ENCODE results near the gene TMEM88. TPM values are rescaled to one million over a fixed set of nuclear protein-coding genes. Genes with fewer than 3 reads are reported as not detected.

Gene TMEM88
- polyA plus RNA-seq, 4 donors, result 3.8 to 17.5 (median 7.3) TPM

DNA sequence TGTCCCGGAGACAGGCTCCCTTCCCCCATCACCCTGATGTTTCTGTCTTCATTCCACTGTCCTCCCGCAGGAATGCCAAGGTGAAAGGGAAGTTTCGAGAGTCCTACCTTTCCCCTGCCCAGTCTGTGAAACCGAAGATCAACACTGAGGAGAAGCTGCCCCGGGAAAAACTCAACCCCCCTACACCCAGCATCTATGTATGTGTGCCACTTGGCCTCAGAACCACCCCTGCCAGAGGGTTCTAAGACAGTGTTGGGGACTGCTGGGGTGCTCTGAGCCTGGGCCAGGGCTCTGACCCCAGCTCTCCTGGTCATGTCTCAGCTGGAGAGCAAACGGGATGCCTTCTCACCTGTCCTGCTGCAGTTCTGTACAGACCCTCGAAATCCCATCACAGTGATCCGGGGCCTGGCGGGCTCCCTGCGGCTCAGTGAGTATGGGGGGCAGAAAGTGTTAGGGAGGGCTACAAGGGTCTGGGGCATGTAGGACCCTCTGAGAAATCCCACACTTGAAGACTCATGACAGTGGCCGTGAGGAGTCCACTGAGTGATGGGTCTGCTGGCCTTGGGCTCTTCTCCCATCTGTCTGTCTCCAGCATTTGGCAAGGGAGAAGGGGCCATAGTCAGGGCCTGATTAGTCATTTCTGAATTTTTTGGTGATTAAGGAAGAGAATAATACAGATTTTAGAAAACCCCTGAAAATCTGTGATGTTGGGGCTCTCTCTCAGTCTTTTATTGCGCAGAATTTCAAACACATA is 4.9 kb upstream of the TMEM88 start:
- Histone ChIP-seq H3K27me3 (ENCODE audit: control insufficient read depth in 3 of 3, insufficient read depth in 3 of 3, low read length in 3 of 3) (no peaks in the 10 kb centered on the region), H3K4me1 (ENCODE audit: control insufficient read depth in 3 of 3, insufficient read depth in 2 of 3, low read depth in 1 of 3, low read length in 2 of 3) (peaks cover 0 to 14% (median 4%) of the 10 kb centered on the region in 3 donors), H3K4me3 (ENCODE audit: low read depth in 1 of 3, low read length in 3 of 3) (no peak overlapping the region), H3K27ac (ENCODE audit: low read depth in 1 of 3, low read length in 2 of 3) (no peak overlapping the region), H3K9me3 (ENCODE audit: control insufficient read depth in 2 of 2, insufficient read depth in 1 of 2, low read depth in 1 of 2, low read length in 1 of 2) (no peaks in the 10 kb centered on the region), H3K36me3 (ENCODE audit: control insufficient read depth in 3 of 3, insufficient read depth in 2 of 3, low read depth in 1 of 3, low read length in 3 of 3) (peaks cover 17 to 93% (median 20%) of the 10 kb centered on the region in 3 donors)
- DNase-seq (no peak), FAIRE-seq (no peak)
- 84 to 87% (median 87%) methylated on average over 12 of the region's 12 CpGs for WGBS, 3 donors

DNA sequence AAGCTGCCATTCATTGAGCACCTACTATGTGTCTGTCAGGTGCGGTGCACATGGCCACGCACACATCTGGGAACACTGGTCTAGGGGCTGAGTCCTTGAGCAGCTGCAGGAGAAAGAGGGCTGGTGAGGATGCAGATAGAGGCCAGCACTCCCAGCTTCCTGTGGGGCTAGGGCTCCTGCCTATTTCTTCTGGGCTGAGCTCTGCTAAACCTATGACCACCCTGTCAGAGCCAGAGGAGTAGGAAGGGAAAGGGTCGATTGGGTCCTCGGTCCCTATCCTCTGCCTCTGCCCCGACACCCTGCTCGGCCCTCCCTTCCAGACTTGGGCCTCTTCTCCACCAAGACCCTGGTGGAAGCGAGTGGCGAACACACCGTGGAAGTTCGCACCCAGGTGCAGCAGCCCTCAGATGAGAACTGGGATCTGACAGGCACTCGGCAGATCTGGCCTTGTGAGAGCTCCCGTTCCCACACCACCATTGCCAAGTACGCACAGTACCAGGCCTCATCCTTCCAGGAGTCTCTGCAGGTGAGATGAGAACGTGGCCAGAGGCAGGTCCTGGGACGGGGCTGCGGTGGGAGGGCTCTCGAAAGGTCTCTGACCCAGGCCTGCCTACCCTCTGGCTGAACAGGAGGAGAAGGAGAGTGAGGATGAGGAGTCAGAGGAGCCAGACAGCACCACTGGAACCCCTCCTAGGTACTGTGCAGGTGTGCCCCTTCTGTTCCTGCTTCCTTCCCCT is 4.0 kb upstream of the TMEM88 start:
- peaks cover 17 to 93% (median 19%) of the 10 kb centered on the region in 3 donors for H3K36me3 ChIP-seq (ENCODE audit: control insufficient read depth in 3 of 3, insufficient read depth in 2 of 3, low read depth in 1 of 3, low read length in 3 of 3)
- no peaks in the 10 kb centered on the region for H3K27me3 ChIP-seq (ENCODE audit: control insufficient read depth in 3 of 3, insufficient read depth in 3 of 3, low read length in 3 of 3)
- no peak overlapping the region for H3K4me3 ChIP-seq (ENCODE audit: low read depth in 1 of 3, low read length in 3 of 3)
- peaks cover 0 to 16% (median 0%) of the 10 kb centered on the region in 3 donors for H3K4me1 ChIP-seq (ENCODE audit: control insufficient read depth in 3 of 3, insufficient read depth in 2 of 3, low read depth in 1 of 3, low read length in 2 of 3)
- no peak for FAIRE-seq
- peak overlapping the region in 1 of 3 donors; percentile 33 for H3K27ac ChIP-seq (ENCODE audit: low read depth in 1 of 3, low read length in 2 of 3)
- DNase-seq, result no peak
- WGBS, 3 donors, result 87 to 89% (median 89%) methylated on average over 17 of the region's 17 CpGs
- H3K9me3 ChIP-seq (ENCODE audit: control insufficient read depth in 2 of 2, insufficient read depth in 1 of 2, low read depth in 1 of 2, low read length in 1 of 2), result no peaks in the 10 kb centered on the region

DNA sequence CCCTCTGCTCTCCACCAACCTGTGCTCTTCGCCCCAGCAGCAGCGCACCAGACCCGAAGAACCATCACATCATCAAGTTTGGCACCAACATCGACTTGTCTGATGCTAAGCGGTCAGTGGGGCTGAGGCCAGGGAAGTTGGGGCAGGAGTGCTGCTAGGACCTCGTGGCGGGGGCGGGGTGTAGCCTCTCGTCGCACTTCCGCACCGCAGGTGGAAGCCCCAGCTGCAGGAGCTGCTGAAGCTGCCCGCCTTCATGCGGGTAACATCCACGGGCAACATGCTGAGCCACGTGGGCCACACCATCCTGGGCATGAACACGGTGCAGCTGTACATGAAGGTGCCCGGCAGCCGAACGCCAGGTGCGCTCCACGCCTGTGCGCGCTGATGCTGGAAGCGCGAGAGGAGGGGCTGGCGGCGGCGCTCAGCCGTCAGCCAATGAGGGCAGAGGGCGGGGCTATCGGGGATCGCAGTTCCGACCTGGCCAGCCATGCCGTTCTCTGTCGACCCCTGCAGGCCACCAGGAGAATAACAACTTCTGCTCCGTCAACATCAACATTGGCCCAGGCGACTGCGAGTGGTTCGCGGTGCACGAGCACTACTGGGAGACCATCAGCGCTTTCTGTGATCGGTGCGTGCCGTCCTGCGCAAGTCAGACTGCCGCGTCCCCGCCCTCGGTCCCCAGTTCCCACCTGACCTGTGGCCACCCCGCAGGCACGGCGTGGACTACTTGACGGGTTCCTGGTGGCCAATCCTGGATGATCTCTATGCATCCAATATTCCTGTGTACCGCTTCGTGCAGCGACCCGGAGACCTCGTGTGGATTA is 3.2 kb upstream of the TMEM88 start:
- Histone ChIP-seq H3K27me3 (ENCODE audit: control insufficient read depth in 3 of 3, insufficient read depth in 3 of 3, low read length in 3 of 3) (no peaks in the 10 kb centered on the region), H3K4me1 (ENCODE audit: control insufficient read depth in 3 of 3, insufficient read depth in 2 of 3, low read depth in 1 of 3, low read length in 2 of 3) (peaks cover 0 to 23% (median 0%) of the 10 kb centered on the region in 3 donors), H3K27ac (ENCODE audit: low read depth in 1 of 3, low read length in 2 of 3) (peak overlapping the region in 1 of 3 donors; percentile 33), H3K4me3 (ENCODE audit: low read depth in 1 of 3, low read length in 3 of 3) (peak overlapping the region in 1 of 3 donors; percentile 5), H3K9me3 (ENCODE audit: control insufficient read depth in 2 of 2, insufficient read depth in 1 of 2, low read depth in 1 of 2, low read length in 1 of 2) (no peaks in the 10 kb centered on the region), H3K36me3 (ENCODE audit: control insufficient read depth in 3 of 3, insufficient read depth in 2 of 3, low read depth in 1 of 3, low read length in 3 of 3) (peaks cover 12 to 87% (median 13%) of the 10 kb centered on the region in 3 donors)
- FAIRE-seq, result no peak
- DNase-seq, result peak; percentile 94 to 97
- WGBS, 3 donors, result 8 to 16% (median 14%) methylated on average over 60 of the region's 60 CpGs

DNA sequence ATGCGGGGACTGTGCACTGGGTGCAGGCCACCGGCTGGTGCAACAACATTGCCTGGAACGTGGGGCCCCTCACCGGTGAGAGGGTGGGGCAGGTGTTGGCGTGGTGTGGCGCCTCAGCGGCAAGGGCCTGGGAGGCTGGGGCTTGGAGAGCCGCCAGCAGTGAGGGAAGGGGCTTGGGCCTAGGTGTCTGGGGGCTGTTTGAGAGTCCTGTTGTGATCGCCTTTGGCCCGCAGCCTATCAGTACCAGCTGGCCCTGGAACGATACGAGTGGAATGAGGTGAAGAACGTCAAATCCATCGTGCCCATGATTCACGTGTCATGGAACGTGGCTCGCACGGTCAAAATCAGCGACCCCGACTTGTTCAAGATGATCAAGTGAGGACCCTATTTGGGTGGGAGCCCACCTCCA is 2.6 kb upstream of the TMEM88 start:
- 57 to 74% (median 65%) methylated on average over 20 of the region's 20 CpGs for WGBS, 3 donors
- H3K27me3 ChIP-seq (ENCODE audit: control insufficient read depth in 3 of 3, insufficient read depth in 3 of 3, low read length in 3 of 3), result no peaks in the 10 kb centered on the region
- H3K9me3 ChIP-seq (ENCODE audit: control insufficient read depth in 2 of 2, insufficient read depth in 1 of 2, low read depth in 1 of 2, low read length in 1 of 2), result no peaks in the 10 kb centered on the region
- FAIRE-seq (no peak), DNase-seq (no peak)
- H3K27ac ChIP-seq (ENCODE audit: low read depth in 1 of 3, low read length in 2 of 3), result no peak overlapping the region
- H3K36me3 ChIP-seq (ENCODE audit: control insufficient read depth in 3 of 3, insufficient read depth in 2 of 3, low read depth in 1 of 3, low read length in 3 of 3), result peaks cover 9 to 81% (median 11%) of the 10 kb centered on the region in 3 donors
- H3K4me3 ChIP-seq (ENCODE audit: low read depth in 1 of 3, low read length in 3 of 3), result no peak overlapping the region
- peaks cover 0 to 23% (median 0%) of the 10 kb centered on the region in 3 donors for H3K4me1 ChIP-seq (ENCODE audit: control insufficient read depth in 3 of 3, insufficient read depth in 2 of 3, low read depth in 1 of 3, low read length in 2 of 3)

DNA sequence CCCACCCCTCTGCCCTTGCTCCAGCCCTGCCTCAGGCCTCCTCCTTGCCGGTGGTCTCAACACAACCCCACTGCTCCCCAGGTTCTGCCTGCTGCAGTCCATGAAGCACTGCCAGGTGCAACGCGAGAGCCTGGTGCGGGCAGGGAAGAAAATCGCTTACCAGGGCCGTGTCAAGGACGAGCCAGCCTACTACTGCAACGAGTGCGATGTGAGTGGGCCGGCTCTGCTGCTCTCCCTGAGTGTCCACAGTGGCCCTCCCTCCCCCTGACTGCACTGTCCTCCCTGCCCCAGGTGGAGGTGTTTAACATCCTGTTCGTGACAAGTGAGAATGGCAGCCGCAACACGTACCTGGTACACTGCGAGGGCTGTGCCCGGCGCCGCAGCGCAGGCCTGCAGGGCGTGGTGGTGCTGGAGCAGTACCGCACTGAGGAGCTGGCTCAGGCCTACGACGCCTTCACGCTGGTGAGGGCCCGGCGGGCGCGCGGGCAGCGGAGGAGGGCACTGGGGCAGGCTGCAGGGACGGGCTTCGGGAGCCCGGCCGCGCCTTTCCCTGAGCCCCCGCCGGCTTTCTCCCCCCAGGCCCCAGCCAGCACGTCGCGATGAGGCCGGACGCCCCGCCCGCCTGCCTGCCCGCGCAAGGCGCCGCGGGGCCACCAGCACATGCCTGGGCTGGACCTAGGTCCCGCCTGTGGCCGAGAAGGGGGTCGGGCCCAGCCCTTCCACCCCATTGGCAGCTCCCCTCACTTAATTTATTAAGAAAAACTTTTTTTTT is 1.8 kb upstream of the TMEM88 start:
- WGBS, 3 donors, result 86 to 92% (median 90%) methylated on average over 32 to 51 of the region's 51 CpGs
- H3K4me1 ChIP-seq (ENCODE audit: control insufficient read depth in 3 of 3, insufficient read depth in 2 of 3, low read depth in 1 of 3, low read length in 2 of 3), result peaks cover 0 to 25% (median 0%) of the 10 kb centered on the region in 3 donors
- H3K27ac ChIP-seq (ENCODE audit: low read depth in 1 of 3, low read length in 2 of 3), result no peak overlapping the region
- peaks cover 7 to 74% (median 11%) of the 10 kb centered on the region in 3 donors for H3K36me3 ChIP-seq (ENCODE audit: control insufficient read depth in 3 of 3, insufficient read depth in 2 of 3, low read depth in 1 of 3, low read length in 3 of 3)
- no peak for DNase-seq
- no peaks in the 10 kb centered on the region for H3K27me3 ChIP-seq (ENCODE audit: control insufficient read depth in 3 of 3, insufficient read depth in 3 of 3, low read length in 3 of 3)
- no peak overlapping the region for H3K4me3 ChIP-seq (ENCODE audit: low read depth in 1 of 3, low read length in 3 of 3)
- no peak for FAIRE-seq
- H3K9me3 ChIP-seq (ENCODE audit: control insufficient read depth in 2 of 2, insufficient read depth in 1 of 2, low read depth in 1 of 2, low read length in 1 of 2), result no peaks in the 10 kb centered on the region

DNA sequence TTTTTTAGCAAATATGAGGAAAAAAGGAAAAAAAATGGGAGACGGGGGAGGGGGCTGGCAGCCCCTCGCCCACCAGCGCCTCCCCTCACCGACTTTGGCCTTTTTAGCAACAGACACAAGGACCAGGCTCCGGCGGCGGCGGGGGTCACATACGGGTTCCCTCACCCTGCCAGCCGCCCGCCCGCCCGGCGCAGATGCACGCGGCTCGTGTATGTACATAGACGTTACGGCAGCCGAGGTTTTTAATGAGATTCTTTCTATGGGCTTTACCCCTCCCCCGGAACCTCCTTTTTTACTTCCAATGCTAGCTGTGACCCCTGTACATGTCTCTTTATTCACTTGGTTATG is 1.2 kb upstream of the TMEM88 start:
- Histone ChIP-seq H3K4me3 (ENCODE audit: low read depth in 1 of 3, low read length in 3 of 3) (no peak overlapping the region), H3K27me3 (ENCODE audit: control insufficient read depth in 3 of 3, insufficient read depth in 3 of 3, low read length in 3 of 3) (no peaks in the 10 kb centered on the region), H3K36me3 (ENCODE audit: control insufficient read depth in 3 of 3, insufficient read depth in 2 of 3, low read depth in 1 of 3, low read length in 3 of 3) (peaks cover 7 to 69% (median 10%) of the 10 kb centered on the region in 3 donors), H3K4me1 (ENCODE audit: control insufficient read depth in 3 of 3, insufficient read depth in 2 of 3, low read depth in 1 of 3, low read length in 2 of 3) (peaks cover 0 to 31% (median 2%) of the 10 kb centered on the region in 3 donors), H3K27ac (ENCODE audit: low read depth in 1 of 3, low read length in 2 of 3) (no peak overlapping the region), H3K9me3 (ENCODE audit: control insufficient read depth in 2 of 2, insufficient read depth in 1 of 2, low read depth in 1 of 2, low read length in 1 of 2) (no peaks in the 10 kb centered on the region)
- no peak for DNase-seq
- no peak for FAIRE-seq
- 86 to 90% (median 89%) methylated on average over 21 of the region's 21 CpGs for whole genome bisulfite sequencing, 3 donors

DNA sequence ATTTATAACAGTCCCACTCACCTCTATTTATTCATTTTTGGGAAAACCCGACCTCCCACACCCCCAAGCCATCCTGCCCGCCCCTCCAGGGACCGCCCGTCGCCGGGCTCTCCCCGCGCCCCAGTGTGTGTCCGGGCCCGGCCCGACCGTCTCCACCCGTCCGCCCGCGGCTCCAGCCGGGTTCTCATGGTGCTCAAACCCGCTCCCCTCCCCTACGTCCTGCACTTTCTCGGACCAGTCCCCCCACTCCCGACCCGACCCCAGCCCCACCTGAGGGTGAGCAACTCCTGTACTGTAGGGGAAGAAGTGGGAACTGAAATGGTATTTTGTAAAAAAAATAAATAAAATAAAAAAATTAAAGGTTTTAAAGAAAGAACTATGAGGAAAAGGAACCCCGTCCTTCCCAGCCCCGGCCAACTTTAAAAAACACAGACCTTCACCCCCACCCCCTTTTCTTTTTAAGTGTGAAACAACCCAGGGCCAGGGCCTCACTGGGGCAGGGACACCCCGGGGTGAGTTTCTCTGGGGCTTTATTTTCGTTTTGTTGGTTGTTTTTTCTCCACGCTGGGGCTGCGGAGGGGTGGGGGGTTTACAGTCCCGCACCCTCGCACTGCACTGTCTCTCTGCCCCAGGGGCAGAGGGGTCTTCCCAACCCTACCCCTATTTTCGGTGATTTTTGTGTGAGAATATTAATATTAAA is 638 bp upstream of the TMEM88 start:
- peaks cover 0 to 36% (median 4%) of the 10 kb centered on the region in 3 donors for H3K4me1 ChIP-seq (ENCODE audit: control insufficient read depth in 3 of 3, insufficient read depth in 2 of 3, low read depth in 1 of 3, low read length in 2 of 3)

More for the DNA sequence above, 638 bp upstream of the TMEM88 start:
- H3K27ac ChIP-seq (ENCODE audit: low read depth in 1 of 3, low read length in 2 of 3), result no peak overlapping the region
- no peak for FAIRE-seq
- peaks cover 5 to 63% (median 7%) of the 10 kb centered on the region in 3 donors for H3K36me3 ChIP-seq (ENCODE audit: control insufficient read depth in 3 of 3, insufficient read depth in 2 of 3, low read depth in 1 of 3, low read length in 3 of 3)
- DNase-seq, result no peak
- no peak overlapping the region for H3K4me3 ChIP-seq (ENCODE audit: low read depth in 1 of 3, low read length in 3 of 3)
- no peaks in the 10 kb centered on the region for H3K9me3 ChIP-seq (ENCODE audit: control insufficient read depth in 2 of 2, insufficient read depth in 1 of 2, low read depth in 1 of 2, low read length in 1 of 2)
- H3K27me3 ChIP-seq (ENCODE audit: control insufficient read depth in 3 of 3, insufficient read depth in 3 of 3, low read length in 3 of 3), result no peaks in the 10 kb centered on the region
- WGBS, 3 donors, result 76 to 89% (median 83%) methylated on average over 31 of the region's 31 CpGs

Measured in small intestine (tissue), 7 donors.